B cell (primary cell): Measurements from ENCODE around the gene WDR4.
"Not testable (repeated sequence)": the region's sequence is repeated elsewhere in the genome, so short reads cannot be mapped to it uniquely, and the experiment has no call there.

Experiments
- CTCF ChIP-seq: fragments of 200-600 bp; IDR thresholded peaks from one replicate; pipeline ENCODE4 v1.8.0; 2022; ENCODE audit warnings: antibody characterized with exemption, mild to moderate bottlenecking
- EZH2 ChIP-seq: IDR thresholded peaks from 2 replicates; pipeline ENCODE4 v1.6.1; 2012; ENCODE audit warnings: borderline replicate concordance, low read depth, mild to moderate bottlenecking, moderate library complexity, low read length; ENCODE audit not compliant: insufficient read depth, poor library complexity, severe bottlenecking

- not testable (repeated sequence) for TF ChIP-seq CTCF, EZH2
Observed at GRCh38 chr21:42801616-42802015, 77.7 kb downstream of the WDR4 start.
